C4-2B (cell line): ENCODE results near the gene IFITM5.

Experiments
- ZFX ChIP-seq: fragments of 450-650 bp; IDR thresholded peaks from 2 replicates; pipeline ENCODE4 v1.6.1; 2017
- TF ChIP-seq, protein P1 (sequence below): fragments of 450-650 bp; conservative IDR thresholded peaks from 2 replicates; pipeline ENCODE4 v1.5.1; 2017; ENCODE audit warnings: mild to moderate bottlenecking

DNA sequence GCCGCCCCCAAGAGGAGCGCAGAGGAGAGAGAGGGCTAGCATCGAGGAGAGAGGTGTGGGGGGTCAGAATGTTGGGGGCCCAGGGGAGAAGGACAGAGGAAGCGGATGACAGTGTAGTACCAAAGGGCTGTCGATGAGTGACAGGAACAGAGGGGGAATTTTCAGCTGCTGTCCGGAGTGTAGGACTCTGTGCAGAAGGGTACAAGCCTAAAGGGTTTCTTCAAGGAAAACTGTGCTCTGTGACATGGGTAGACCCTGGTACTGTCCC, 26.5 kb downstream of the IFITM5 start:
- TF ChIP-seq, protein P1, sequence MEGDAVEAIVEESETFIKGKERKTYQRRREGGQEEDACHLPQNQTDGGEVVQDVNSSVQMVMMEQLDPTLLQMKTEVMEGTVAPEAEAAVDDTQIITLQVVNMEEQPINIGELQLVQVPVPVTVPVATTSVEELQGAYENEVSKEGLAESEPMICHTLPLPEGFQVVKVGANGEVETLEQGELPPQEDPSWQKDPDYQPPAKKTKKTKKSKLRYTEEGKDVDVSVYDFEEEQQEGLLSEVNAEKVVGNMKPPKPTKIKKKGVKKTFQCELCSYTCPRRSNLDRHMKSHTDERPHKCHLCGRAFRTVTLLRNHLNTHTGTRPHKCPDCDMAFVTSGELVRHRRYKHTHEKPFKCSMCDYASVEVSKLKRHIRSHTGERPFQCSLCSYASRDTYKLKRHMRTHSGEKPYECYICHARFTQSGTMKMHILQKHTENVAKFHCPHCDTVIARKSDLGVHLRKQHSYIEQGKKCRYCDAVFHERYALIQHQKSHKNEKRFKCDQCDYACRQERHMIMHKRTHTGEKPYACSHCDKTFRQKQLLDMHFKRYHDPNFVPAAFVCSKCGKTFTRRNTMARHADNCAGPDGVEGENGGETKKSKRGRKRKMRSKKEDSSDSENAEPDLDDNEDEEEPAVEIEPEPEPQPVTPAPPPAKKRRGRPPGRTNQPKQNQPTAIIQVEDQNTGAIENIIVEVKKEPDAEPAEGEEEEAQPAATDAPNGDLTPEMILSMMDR = no peak
- no peak for TF ChIP-seq ZFX
